Stimulated activated CD8-positive, alpha-beta memory T cell treated with anti-CD3 and anti-CD28 coated beads, Interleukin-15, amount 100 ng/mL, for 48 hours (primary cell): ENCODE measurements around the gene COA5.
"Not testable (repeated sequence)": the region's sequence is repeated elsewhere in the genome, so short reads cannot be mapped to it uniquely, and the experiment has no call there.

Experiments used
- DNase-seq, 2 donors: peaks; one replicate each; pipeline ENCODE4 v3.0.0-alpha.2; 2020; ENCODE audit warnings: low read depth in 2 of 2

The COA5 gene

DNA sequence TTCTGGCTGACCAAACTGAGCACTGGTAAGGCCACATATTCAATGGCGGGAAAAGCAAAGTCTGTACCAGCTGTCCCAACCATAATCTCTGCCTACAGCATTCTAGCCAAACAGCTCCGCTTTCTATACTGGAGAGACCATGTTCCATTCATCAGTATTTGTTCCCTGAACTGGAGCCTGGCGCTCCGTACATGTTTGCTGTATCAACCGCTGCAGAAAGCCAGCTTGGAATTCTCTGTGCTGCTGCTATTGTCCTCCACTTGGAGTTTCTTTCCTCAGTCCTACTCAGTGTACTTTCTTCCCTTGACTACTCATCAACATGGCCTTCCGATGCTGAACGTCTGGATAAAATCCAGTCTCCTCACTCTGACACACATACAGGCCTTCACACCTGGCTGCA is 1.9 kb downstream of the COA5 start:
- DNase-seq, result no peak

- DNase-seq, result no peak
Measured at GRCh38 chr2:98605076-98605475, 3.2 kb downstream of the COA5 start.

- DNase-seq, result no peak
Measured at GRCh38 chr2:98604547-98604946, 3.8 kb downstream of the COA5 start.

DNA sequence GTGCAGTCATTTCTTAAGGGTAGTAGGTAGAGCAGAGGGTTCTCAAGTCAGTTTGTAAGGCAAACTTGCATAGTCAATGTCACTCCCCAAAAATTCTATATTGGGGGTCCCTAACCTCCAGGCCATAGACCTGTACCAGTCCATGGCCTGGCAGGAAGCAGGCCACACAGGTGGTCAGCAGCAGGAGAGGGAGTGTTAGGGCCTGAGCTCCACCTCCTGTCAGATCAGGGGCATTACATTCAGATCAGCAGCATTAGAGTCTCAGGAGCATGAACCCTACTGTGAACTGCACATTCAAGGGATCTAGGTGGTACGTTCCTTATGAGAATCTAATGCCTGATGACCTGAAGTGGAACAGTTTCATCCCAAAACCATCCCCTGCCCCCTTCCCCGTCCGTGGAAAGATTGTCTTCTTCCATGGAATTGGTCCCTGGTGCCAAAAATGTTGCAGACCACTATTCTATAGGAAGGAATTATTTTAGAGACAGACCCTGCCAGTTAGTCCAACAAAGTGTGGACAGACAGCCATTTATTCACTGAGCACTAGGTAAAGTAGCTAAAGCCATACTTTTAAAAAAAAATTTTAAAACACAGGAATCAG is 6.7 kb downstream of the COA5 start:
- no peak for DNase-seq

- DNase-seq, result no peak
Measured at GRCh38 chr2:98598781-98599428, 9.4 kb downstream of the COA5 start.

- not testable (repeated sequence) for DNase-seq
Measured at GRCh38 chr2:98594665-98595064, 13.6 kb downstream of the COA5 start.

GRCh38 chr2:98592565-98592964 is 15.7 kb downstream of the COA5 start:
- no peak for DNase-seq

GRCh38 chr2:98589489-98589888 is 18.8 kb downstream of the COA5 start:
- no peak for DNase-seq

- DNase-seq, result no peak
Measured at GRCh38 chr2:98588880-98589431, 19.4 kb downstream of the COA5 start.

- no peak for DNase-seq
Measured at GRCh38 chr2:98586551-98587140, 21.7 kb downstream of the COA5 start.

GRCh38 chr2:98585386-98585785 is 22.9 kb downstream of the COA5 start:
- DNase-seq, result no peak

GRCh38 chr2:98583816-98584618 is 24.3 kb downstream of the COA5 start:
- DNase-seq, result no peak

GRCh38 chr2:98583276-98583675 is 25.0 kb downstream of the COA5 start:
- DNase-seq, result no peak

DNA sequence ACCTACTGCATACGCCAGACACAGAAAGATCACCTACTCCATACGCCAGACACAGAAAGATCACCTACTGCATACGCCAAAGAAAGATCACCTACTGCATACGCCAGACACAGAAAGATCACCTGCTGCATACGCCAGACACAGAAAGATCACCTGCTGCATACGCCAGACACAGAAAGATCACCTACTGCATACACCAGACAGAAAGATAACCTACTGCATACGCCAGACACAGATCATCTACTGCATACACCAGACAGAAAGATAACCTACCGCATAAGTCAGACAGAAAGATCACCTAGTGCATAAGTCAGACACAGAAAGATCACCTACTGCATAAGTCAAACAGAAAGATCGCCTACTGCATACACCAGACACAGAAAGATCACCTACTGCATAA is 25.8 kb downstream of the COA5 start:
- no peak for DNase-seq

GRCh38 chr2:98580656-98581284 is 27.5 kb downstream of the COA5 start:
- DNase-seq, result no peak

DNA sequence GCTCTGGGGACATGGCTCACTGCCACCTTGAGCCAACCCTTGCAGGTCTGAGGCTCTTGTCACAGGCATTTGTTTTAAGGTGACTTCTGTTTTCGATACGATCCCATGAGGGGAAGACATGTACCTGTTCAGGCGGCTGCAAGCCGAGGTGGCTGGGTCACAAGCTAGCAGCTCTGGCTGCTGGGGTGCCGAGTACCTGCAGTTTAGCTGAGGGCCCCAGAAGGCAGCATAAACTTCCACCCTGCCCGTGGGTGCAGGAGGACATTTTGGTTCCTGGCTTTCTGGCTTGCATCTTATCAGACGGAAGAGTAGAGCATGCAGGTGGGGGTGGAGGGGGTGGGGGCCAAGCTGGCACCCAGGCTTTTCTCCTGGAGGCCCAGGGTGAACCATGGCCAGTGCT is 28.4 kb downstream of the COA5 start:
- DNase-seq, result no peak

- DNase-seq, result no peak
Measured at GRCh38 chr2:98578231-98578630, 30.1 kb downstream of the COA5 start.

- no peak for DNase-seq
Measured at GRCh38 chr2:98577313-98577712, 31.0 kb downstream of the COA5 start.

GRCh38 chr2:98576666-98577312 is 31.5 kb downstream of the COA5 start:
- no peak for DNase-seq

DNA sequence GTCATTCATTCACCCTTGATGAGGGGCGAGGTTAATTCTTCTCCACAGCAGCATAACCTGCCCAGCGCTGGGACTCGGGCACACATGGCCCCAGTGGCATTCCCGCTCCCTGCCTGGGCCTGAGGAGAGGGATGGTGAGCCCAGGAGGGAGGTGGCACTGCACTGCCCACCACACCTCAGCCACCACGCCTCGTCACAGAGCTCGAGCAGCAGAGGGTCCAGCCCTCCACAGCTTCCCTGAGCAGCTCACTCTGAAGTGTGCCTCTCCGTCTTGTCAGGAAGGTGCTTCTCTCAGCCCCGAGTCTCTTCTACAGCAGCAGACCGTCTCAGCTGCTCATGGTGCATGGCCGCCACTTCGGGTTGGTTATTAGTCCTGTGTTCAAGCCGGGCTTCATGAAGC is 34.9 kb downstream of the COA5 start:
- DNase-seq, result no peak

GRCh38 chr2:98572676-98573075 is 35.6 kb downstream of the COA5 start:
- no peak for DNase-seq
